Brain microvascular endothelial cell (primary cell): ENCODE data around the gene ETDC.

Source experiments
- DNase-seq: peaks from one replicate; pipeline ENCODE4 v3.0.0-alpha.2; 2020
- H3K27ac ChIP-seq: fragments of 250-450 bp; sonication (Bioruptor Pico); 2 replicates; pipeline ENCODE4 v1.5.1; 2020; ENCODE audit warnings: mild to moderate bottlenecking, moderate library complexity
- H3K27me3 ChIP-seq: fragments of 250-450 bp; sonication (Bioruptor Pico); replicated peaks from 2 replicates; pipeline ENCODE4 v1.5.1; 2020; ENCODE audit warnings: mild to moderate bottlenecking
- H3K36me3 ChIP-seq: fragments of 250-450 bp; sonication (Bioruptor Pico); replicated peaks from 2 replicates; pipeline ENCODE4 v1.5.1; 2020; ENCODE audit warnings: mild to moderate bottlenecking
- H3K4me3 ChIP-seq: 2 replicates; pipeline ENCODE4 v1.5.1; 2011; ENCODE audit warnings: low read depth, mild to moderate bottlenecking, control low read depth, low read length, moderate library complexity
- in situ Hi-C: cut with HindIII; loops from 2 replicates; pipeline ENCODE4 v1.10.0; 2017; ENCODE audit warnings: low sequenced_read_pairs, low pct_ligation_motif_present
- TF ChIP-seq, protein P1 (sequence below): IDR thresholded peaks from 2 replicates; pipeline ENCODE4 v1.5.1; 2011; ENCODE audit warnings: low read depth, mild to moderate bottlenecking, moderate library complexity, low read length, control low read depth, inconsistent platforms; ENCODE audit errors: missing control alignments

Gene ETDC

DNA sequence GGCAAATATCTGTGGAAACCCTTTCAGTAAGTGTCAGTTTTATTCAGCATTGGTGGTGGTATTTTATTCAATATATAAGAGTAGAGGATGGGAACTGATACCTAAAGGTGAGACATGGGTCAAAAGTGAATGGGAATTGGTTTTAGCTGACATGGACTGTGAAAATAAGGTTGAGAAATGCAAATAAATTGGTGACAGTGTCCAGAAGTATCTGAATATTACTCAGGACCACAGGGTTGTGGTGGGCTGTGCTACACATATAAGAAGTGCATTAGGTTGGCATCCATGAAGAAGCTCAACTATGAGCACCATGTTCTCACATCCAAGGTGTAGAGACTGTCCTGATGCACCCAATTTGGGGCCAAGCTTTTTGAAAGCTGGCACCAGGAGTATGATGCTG, 45.0 kb downstream of the ETDC start:
- Histone ChIP-seq H3K36me3 (no peaks in the 10 kb centered on the region), H3K4me3 (no peak overlapping the region), H3K27me3 (no peaks in the 10 kb centered on the region), H3K27ac (no peak overlapping the region)
- no peak for DNase-seq
- TF ChIP-seq, protein P1, sequence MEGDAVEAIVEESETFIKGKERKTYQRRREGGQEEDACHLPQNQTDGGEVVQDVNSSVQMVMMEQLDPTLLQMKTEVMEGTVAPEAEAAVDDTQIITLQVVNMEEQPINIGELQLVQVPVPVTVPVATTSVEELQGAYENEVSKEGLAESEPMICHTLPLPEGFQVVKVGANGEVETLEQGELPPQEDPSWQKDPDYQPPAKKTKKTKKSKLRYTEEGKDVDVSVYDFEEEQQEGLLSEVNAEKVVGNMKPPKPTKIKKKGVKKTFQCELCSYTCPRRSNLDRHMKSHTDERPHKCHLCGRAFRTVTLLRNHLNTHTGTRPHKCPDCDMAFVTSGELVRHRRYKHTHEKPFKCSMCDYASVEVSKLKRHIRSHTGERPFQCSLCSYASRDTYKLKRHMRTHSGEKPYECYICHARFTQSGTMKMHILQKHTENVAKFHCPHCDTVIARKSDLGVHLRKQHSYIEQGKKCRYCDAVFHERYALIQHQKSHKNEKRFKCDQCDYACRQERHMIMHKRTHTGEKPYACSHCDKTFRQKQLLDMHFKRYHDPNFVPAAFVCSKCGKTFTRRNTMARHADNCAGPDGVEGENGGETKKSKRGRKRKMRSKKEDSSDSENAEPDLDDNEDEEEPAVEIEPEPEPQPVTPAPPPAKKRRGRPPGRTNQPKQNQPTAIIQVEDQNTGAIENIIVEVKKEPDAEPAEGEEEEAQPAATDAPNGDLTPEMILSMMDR, result no peak
- in situ Hi-C loops, result no loop called here
